Mucosa of rectum (tissue), 2 donors: ENCODE measurements around the gene RRP1B.

Source experiments
- H3K27ac ChIP-seq, 2 donors: one replicate each; pipeline ENCODE4 v1.7.0; 2013; ENCODE audit warnings: inconsistent platforms in 2 of 2, low read depth in 2 of 2, low read length in 2 of 2
- H3K27me3 ChIP-seq, 2 donors: one replicate each; pipeline ENCODE4 v1.7.0; 2013; ENCODE audit warnings: low read length in 2 of 2; ENCODE audit not compliant: control insufficient read depth in 2 of 2, insufficient read depth in 2 of 2
- H3K36me3 ChIP-seq, 2 donors: one replicate each; pipeline ENCODE4 v1.7.0; 2013; ENCODE audit warnings: low read length in 2 of 2; ENCODE audit not compliant: control insufficient read depth in 2 of 2, insufficient read depth in 2 of 2
- H3K4me1 ChIP-seq, 2 donors: one replicate each; pipeline ENCODE4 v1.7.0; 2013; ENCODE audit warnings: low read length in 2 of 2, mild to moderate bottlenecking in 1 of 2; ENCODE audit not compliant: control insufficient read depth in 2 of 2, insufficient read depth in 2 of 2
- H3K4me3 ChIP-seq, 2 donors: one replicate each; pipeline ENCODE4 v1.7.0; 2013; ENCODE audit warnings: low read length in 2 of 2
- H3K9ac ChIP-seq, 2 donors: one replicate each; pipeline ENCODE4 v1.7.0; 2013; ENCODE audit warnings: low read length in 2 of 2, low read depth in 1 of 2, mild to moderate bottlenecking in 1 of 2
- H3K9me3 ChIP-seq, 2 donors: one replicate each; pipeline ENCODE4 v1.7.0; 2013; ENCODE audit warnings: low read length in 2 of 2; ENCODE audit not compliant: control insufficient read depth in 2 of 2
- donor health status: healthy.
- donor health status: Normal muscosa, but diverticular disease.

The RRP1B gene

GRCh38 chr21:43740497-43741156 lies 81.3 kb downstream of the RRP1B start:
- peak overlapping the region in 1 of 2 donors; percentile 26 for H3K27ac ChIP-seq
- no peaks in the 10 kb centered on the region for H3K27me3 ChIP-seq
- no peaks in the 10 kb centered on the region for H3K9me3 ChIP-seq
- no peak overlapping the region for H3K4me3 ChIP-seq
- H3K4me1 ChIP-seq: no peaks in the 10 kb centered on the region
- H3K36me3 ChIP-seq: peaks cover 29 to 32% of the 10 kb centered on the region in 2 donors
- no peak overlapping the region for H3K9ac ChIP-seq

GRCh38 chr21:43741423-43742096 lies 82.2 kb downstream of the RRP1B start:
- Histone ChIP-seq H3K4me3 (no peak overlapping the region), H3K9ac (no peak overlapping the region), H3K27ac (no peak overlapping the region), H3K27me3 (no peaks in the 10 kb centered on the region), H3K4me1 (no peaks in the 10 kb centered on the region), H3K9me3 (no peaks in the 10 kb centered on the region), H3K36me3 (peaks cover 34 to 37% of the 10 kb centered on the region in 2 donors)

- Histone ChIP-seq H3K9ac (no peak overlapping the region), H3K4me1 (no peaks in the 10 kb centered on the region), H3K4me3 (no peak overlapping the region), H3K36me3 (peaks cover 41 to 48% of the 10 kb centered on the region in 2 donors), H3K27ac (no peak overlapping the region), H3K27me3 (no peaks in the 10 kb centered on the region), H3K9me3 (no peaks in the 10 kb centered on the region)
These were observed 84.6 kb downstream of the RRP1B start for GRCh38 chr21:43743947-43744346.

- no peaks in the 10 kb centered on the region for H3K4me1 ChIP-seq
- peaks cover 41 to 48% of the 10 kb centered on the region in 2 donors for H3K36me3 ChIP-seq
- H3K9me3 ChIP-seq: no peaks in the 10 kb centered on the region
- H3K4me3 ChIP-seq: no peak overlapping the region
- H3K27me3 ChIP-seq: no peaks in the 10 kb centered on the region
- H3K9ac ChIP-seq: no peak overlapping the region
- H3K27ac ChIP-seq: no peak overlapping the region
These were observed 85.4 kb downstream of the RRP1B start for GRCh38 chr21:43744725-43745124.
